Measurements from ENCODE around the gene AMBRA1.

Gene AMBRA1

DNA sequence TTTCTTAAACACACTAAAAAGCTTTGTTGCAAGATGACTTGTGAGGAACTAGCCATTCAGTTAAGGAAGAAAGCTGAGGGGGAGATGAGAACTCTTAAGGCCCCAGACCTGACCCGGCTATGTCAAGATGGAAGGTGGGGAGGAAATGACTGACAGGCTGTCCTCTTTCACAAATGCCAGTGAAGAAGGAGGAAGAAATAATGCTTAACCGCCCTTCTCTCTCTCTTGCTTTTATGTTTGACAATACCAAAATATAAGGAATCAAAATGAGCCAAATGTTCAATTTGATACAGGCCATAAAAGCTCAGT, 87.4 kb downstream of the AMBRA1 start:
- H3K9me3 ChIP-seq (ENCODE audit: control insufficient read depth, low read length): no peaks in the 10 kb centered on the region
- H2AFZ ChIP-seq: no peak overlapping the region
- no peaks in the 10 kb centered on the region for H3K27me3 ChIP-seq (ENCODE audit: control insufficient read depth, insufficient read depth, low read length)
- peaks cover 3% of the 10 kb centered on the region for H3K4me1 ChIP-seq
- TF ChIP-seq, protein P1, sequence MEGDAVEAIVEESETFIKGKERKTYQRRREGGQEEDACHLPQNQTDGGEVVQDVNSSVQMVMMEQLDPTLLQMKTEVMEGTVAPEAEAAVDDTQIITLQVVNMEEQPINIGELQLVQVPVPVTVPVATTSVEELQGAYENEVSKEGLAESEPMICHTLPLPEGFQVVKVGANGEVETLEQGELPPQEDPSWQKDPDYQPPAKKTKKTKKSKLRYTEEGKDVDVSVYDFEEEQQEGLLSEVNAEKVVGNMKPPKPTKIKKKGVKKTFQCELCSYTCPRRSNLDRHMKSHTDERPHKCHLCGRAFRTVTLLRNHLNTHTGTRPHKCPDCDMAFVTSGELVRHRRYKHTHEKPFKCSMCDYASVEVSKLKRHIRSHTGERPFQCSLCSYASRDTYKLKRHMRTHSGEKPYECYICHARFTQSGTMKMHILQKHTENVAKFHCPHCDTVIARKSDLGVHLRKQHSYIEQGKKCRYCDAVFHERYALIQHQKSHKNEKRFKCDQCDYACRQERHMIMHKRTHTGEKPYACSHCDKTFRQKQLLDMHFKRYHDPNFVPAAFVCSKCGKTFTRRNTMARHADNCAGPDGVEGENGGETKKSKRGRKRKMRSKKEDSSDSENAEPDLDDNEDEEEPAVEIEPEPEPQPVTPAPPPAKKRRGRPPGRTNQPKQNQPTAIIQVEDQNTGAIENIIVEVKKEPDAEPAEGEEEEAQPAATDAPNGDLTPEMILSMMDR (IDR thresholded peaks at IDR 0.05): no peak
- no peak overlapping the region for H3K4me3 ChIP-seq (ENCODE audit: low read depth, low read length)
- no peaks in the 10 kb centered on the region for H3K79me2 ChIP-seq
- no peak overlapping the region for H3K4me2 ChIP-seq (ENCODE audit: low read length)
- no peaks in the 10 kb centered on the region for H3K36me3 ChIP-seq (ENCODE audit: control insufficient read depth, insufficient read depth, low read length)
- no peak overlapping the region for H3K27ac ChIP-seq
- H3K9ac ChIP-seq: no peak overlapping the region

DNA sequence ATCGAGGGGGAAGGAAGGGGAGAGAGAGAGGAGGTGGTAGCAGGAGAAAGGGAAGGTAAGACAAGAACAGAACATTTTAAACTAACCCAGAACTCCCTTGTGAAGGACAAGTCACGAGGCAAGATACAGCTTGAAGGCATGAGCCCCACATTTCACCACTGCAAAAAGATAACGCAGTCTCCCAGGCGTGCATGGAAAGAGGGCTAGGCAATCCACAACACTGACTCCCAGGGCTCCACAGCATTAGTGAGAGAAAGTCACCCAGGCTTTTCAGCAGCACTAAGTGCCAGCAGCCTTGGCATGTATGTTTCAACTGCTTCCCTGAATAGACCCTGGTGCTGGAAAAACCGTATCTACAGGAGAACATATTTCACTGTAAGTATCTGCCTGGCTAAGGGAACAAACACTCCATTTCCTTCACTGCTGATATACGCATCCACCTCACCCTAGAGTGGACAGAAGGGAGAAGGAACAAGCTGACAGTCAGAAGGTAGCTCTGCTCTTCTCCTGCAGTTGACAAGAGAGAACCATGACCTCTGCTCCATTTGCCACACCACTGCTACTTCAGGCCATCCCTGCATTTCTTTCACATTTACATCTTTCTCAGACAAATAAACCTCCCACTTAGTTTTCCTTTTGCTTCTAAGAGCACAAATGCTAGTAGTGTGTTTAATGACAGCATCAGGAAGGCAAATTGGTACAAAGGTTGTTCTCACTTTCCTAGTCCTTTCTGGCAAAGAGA, 87.9 kb downstream of the AMBRA1 start:
- H3K27me3 ChIP-seq (ENCODE audit: control insufficient read depth, insufficient read depth, low read length): no peaks in the 10 kb centered on the region
- TF ChIP-seq, protein P1 (IDR thresholded peaks at IDR 0.05): no peak
- no peak overlapping the region for H3K9ac ChIP-seq
- H3K9me3 ChIP-seq (ENCODE audit: control insufficient read depth, low read length): no peaks in the 10 kb centered on the region
- H3K4me1 ChIP-seq: peaks cover 3% of the 10 kb centered on the region
- no peak overlapping the region for H3K27ac ChIP-seq
- H3K4me2 ChIP-seq (ENCODE audit: low read length): no peak overlapping the region
- no peaks in the 10 kb centered on the region for H3K79me2 ChIP-seq
- no peak overlapping the region for H2AFZ ChIP-seq
- no peak overlapping the region for H3K4me3 ChIP-seq (ENCODE audit: low read depth, low read length)
- no peaks in the 10 kb centered on the region for H3K36me3 ChIP-seq (ENCODE audit: control insufficient read depth, insufficient read depth, low read length)

DNA sequence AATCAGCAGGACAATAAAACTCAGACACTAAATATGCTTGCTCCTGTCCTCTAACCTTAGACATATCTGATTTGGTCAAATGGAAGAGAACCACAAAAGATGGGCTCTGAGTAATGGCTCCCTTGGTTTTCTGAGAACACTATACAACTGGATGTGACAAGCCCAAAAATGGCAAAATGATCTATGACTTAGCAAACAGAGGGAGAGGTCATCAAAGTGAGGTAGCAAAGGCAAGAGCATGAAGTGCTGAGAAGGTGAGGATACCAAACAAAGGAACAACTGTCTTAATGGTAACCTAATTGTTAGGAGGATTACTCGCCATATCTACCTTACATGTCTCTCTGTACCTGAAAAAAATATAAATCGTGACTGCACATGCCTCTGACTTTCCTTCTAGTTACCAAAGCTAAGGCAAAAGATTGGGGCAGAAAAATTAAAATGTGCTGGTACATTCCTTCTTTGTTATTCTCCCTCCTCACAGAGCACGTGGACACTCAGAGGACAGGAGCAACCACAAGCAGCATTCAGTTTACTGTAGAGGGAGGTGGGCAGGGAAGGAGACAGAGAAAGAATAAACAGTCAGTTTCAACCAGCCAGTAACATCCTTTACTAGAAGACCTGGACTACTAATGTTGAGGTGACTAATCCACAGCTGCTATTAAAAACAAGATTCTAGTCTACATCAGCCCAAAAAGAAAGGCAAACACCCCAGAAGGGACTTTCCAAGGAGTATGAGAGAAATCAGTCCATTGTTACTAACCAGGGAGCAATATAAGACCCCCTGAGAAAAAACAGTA, 88.8 kb downstream of the AMBRA1 start:
- no peaks in the 10 kb centered on the region for H3K36me3 ChIP-seq (ENCODE audit: control insufficient read depth, insufficient read depth, low read length)
- no peak overlapping the region for H3K4me2 ChIP-seq (ENCODE audit: low read length)
- H3K27me3 ChIP-seq (ENCODE audit: control insufficient read depth, insufficient read depth, low read length): no peaks in the 10 kb centered on the region
- H2AFZ ChIP-seq: no peak overlapping the region
- H3K4me3 ChIP-seq (ENCODE audit: low read depth, low read length): no peak overlapping the region
- H3K9ac ChIP-seq: no peak overlapping the region
- H3K27ac ChIP-seq: no peak overlapping the region
- H3K4me1 ChIP-seq: peaks cover 7% of the 10 kb centered on the region
- no peaks in the 10 kb centered on the region for H3K79me2 ChIP-seq
- no peaks in the 10 kb centered on the region for H3K9me3 ChIP-seq (ENCODE audit: control insufficient read depth, low read length)
- TF ChIP-seq, protein P1 (IDR thresholded peaks at IDR 0.05): no peak

DNA sequence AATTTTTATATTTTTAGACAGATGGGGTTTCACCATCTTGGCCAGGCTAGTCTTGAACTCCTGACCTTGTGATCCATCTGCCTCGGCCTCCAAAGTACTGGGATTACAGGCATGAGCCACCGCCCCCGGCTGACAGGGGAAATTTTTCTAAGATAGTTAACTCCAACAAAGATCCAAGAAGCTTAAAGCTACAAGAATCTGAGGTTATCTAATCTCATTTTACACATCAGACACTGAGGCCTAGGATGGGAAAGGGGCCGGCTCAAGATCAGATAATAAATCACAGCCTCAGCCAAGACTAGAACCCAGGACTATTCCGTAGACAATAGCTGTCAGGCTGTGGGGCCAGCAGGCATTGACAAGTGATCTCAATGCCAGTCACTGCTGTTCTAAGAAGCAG, 94.0 kb downstream of the AMBRA1 start:
- H3K4me3 ChIP-seq (ENCODE audit: low read depth, low read length): no peak overlapping the region
- no peaks in the 10 kb centered on the region for H3K9me3 ChIP-seq (ENCODE audit: control insufficient read depth, low read length)
- no peaks in the 10 kb centered on the region for H3K27me3 ChIP-seq (ENCODE audit: control insufficient read depth, insufficient read depth, low read length)
- H3K27ac ChIP-seq: no peak overlapping the region
- H3K9ac ChIP-seq: no peak overlapping the region
- H3K79me2 ChIP-seq: no peaks in the 10 kb centered on the region
- H3K36me3 ChIP-seq (ENCODE audit: control insufficient read depth, insufficient read depth, low read length): no peaks in the 10 kb centered on the region
- TF ChIP-seq, protein P1 (IDR thresholded peaks at IDR 0.05): no peak
- H2AFZ ChIP-seq: no peak overlapping the region
- peaks cover 4% of the 10 kb centered on the region for H3K4me1 ChIP-seq
- no peak overlapping the region for H3K4me2 ChIP-seq (ENCODE audit: low read length)
